HG03103 (cell line): ENCODE results near the gene OR11H12.
"Not testable (repeated sequence)": the region's sequence is repeated elsewhere in the genome, so short reads cannot be mapped to it uniquely, and the experiment has no call there.

Source experiments
- ATAC-seq: cut with Tn5 transposase; IDR thresholded peaks from one replicate; pipeline ENCODE4 v1.9.1; 2021; ENCODE audit warnings: low read depth; ENCODE audit not compliant: unreplicated experiment

Gene OR11H12

GRCh38 chr14:18600817-18601216 lies at the start of gene OR11H12:
Gene OR11H12 (plus strand): TSS chr14:18601117. CDS start chr14:18601117, 0 bp downstream.
- not testable (repeated sequence) for ATAC-seq

- not testable (repeated sequence) for ATAC-seq
Measured at GRCh38 chr14:18582908-18583307, 18.0 kb upstream of the OR11H12 start.

- ATAC-seq, result not testable (repeated sequence)
Measured at GRCh38 chr14:18626610-18627213, 25.8 kb downstream of the OR11H12 start.

GRCh38 chr14:18636066-18636465 lies 35.1 kb downstream of the OR11H12 start:
- ATAC-seq, result not testable (repeated sequence)

GRCh38 chr14:18638032-18638431 lies 37.1 kb downstream of the OR11H12 start:
- ATAC-seq, result not testable (repeated sequence)

GRCh38 chr14:18638785-18639184 lies 37.9 kb downstream of the OR11H12 start:
- ATAC-seq, result not testable (repeated sequence)

- not testable (repeated sequence) for ATAC-seq
Measured at GRCh38 chr14:18646075-18646730, 45.3 kb downstream of the OR11H12 start.
